GM21423 (cell line): Measurements from ENCODE around the gene NTSR2.

ENCODE experiments used
- ATAC-seq: cut with Tn5 transposase; IDR thresholded peaks from one replicate; pipeline ENCODE4 v1.9.1; 2021; ENCODE audit warnings: mild to moderate bottlenecking, moderate library complexity; ENCODE audit not compliant: unreplicated experiment

Gene NTSR2

GRCh38 chr2:11658208-11659114 lies 11.5 kb downstream of the NTSR2 start:
- no peak for ATAC-seq

GRCh38 chr2:11657646-11658045 lies 12.3 kb downstream of the NTSR2 start:
- ATAC-seq, result no peak

GRCh38 chr2:11657195-11657594 lies 12.8 kb downstream of the NTSR2 start:
- ATAC-seq, result no peak

- ATAC-seq, result no peak
Observed at GRCh38 chr2:11656671-11657101, 13.3 kb downstream of the NTSR2 start.

GRCh38 chr2:11656252-11656651 lies 13.7 kb downstream of the NTSR2 start:
- ATAC-seq, result no peak

GRCh38 chr2:11655495-11655894 lies 14.5 kb downstream of the NTSR2 start:
- no peak for ATAC-seq

- ATAC-seq, result no peak
Observed at GRCh38 chr2:11652553-11652952, 17.4 kb downstream of the NTSR2 start.

GRCh38 chr2:11651856-11652548 lies 18.0 kb downstream of the NTSR2 start:
- ATAC-seq, result no peak

GRCh38 chr2:11649093-11649492 lies 20.9 kb downstream of the NTSR2 start:
- ATAC-seq, result no peak

- no peak for ATAC-seq
Observed at GRCh38 chr2:11647834-11648600, 22.0 kb downstream of the NTSR2 start.

GRCh38 chr2:11646530-11646929 lies 23.5 kb downstream of the NTSR2 start:
- no peak for ATAC-seq

- no peak for ATAC-seq
Observed at GRCh38 chr2:11644293-11644692, 25.7 kb downstream of the NTSR2 start.

GRCh38 chr2:11642972-11643371 lies 27.0 kb downstream of the NTSR2 start:
- ATAC-seq, result no peak

GRCh38 chr2:11640132-11640531 lies 29.9 kb downstream of the NTSR2 start:
- ATAC-seq, result no peak

GRCh38 chr2:11639503-11639902 lies 30.5 kb downstream of the NTSR2 start:
- ATAC-seq, result no peak

GRCh38 chr2:11637546-11637945 lies 32.4 kb downstream of the NTSR2 start:
- ATAC-seq, result no peak

- ATAC-seq, result no peak
Observed at GRCh38 chr2:11636593-11637295, 33.3 kb downstream of the NTSR2 start.

- ATAC-seq, result no peak
Observed at GRCh38 chr2:11635141-11635540, 34.9 kb downstream of the NTSR2 start.

GRCh38 chr2:11634584-11634983 lies 35.4 kb downstream of the NTSR2 start:
- no peak for ATAC-seq

- no peak for ATAC-seq
Observed at GRCh38 chr2:11633923-11634478, 36.0 kb downstream of the NTSR2 start.
